HG03558 (cell line): Measurements from ENCODE around the gene SRPX.

ENCODE experiments used
- ATAC-seq: cut with Tn5 transposase; IDR thresholded peaks from one replicate; pipeline ENCODE4 v1.9.1; 2021; ENCODE audit warnings: moderate number of reproducible peaks; ENCODE audit not compliant: unreplicated experiment; ENCODE audit errors: extremely low read depth

Gene SRPX

GRCh38 chrX:38220415-38221390 is at the start of gene SRPX:
TSS of gene SRPX (minus strand) at chrX:38220871. CDS start at chrX:38220792, 79 bp downstream.
- ATAC-seq: no peak

GRCh38 chrX:38268011-38268410 is 47.3 kb upstream of the SRPX start:
- ATAC-seq: no peak

GRCh38 chrX:38262715-38263620 is 42.3 kb upstream of the SRPX start:
- no peak for ATAC-seq

GRCh38 chrX:38260231-38260630 is 39.6 kb upstream of the SRPX start:
- no peak for ATAC-seq

GRCh38 chrX:38256019-38256418 is 35.3 kb upstream of the SRPX start:
- ATAC-seq: no peak

- ATAC-seq: no peak
Measured at GRCh38 chrX:38249965-38250364, 29.3 kb upstream of the SRPX start.

GRCh38 chrX:38247051-38247450 is 26.4 kb upstream of the SRPX start:
- ATAC-seq: no peak

- no peak for ATAC-seq
Measured at GRCh38 chrX:38240541-38240940, 19.9 kb upstream of the SRPX start.

GRCh38 chrX:38236901-38237615 is 16.4 kb upstream of the SRPX start:
- no peak for ATAC-seq

- no peak for ATAC-seq
Measured at GRCh38 chrX:38233891-38234667, 13.4 kb upstream of the SRPX start.

- ATAC-seq: no peak
Measured at GRCh38 chrX:38232079-38232686, 11.5 kb upstream of the SRPX start.

- no peak for ATAC-seq
Measured at GRCh38 chrX:38225093-38225492, 4.4 kb upstream of the SRPX start.

- ATAC-seq: no peak
Measured at GRCh38 chrX:38224160-38224559, 3.5 kb upstream of the SRPX start.

GRCh38 chrX:38221391-38221929 is 789 bp upstream of the SRPX start:
- no peak for ATAC-seq

- ATAC-seq: peak; percentile 53
Measured at GRCh38 chrX:38220024-38220414, 652 bp downstream of the SRPX start.

GRCh38 chrX:38216642-38217041 is 4.0 kb downstream of the SRPX start:
- ATAC-seq: no peak

- ATAC-seq: no peak
Measured at GRCh38 chrX:38214551-38215531, 5.8 kb downstream of the SRPX start.

GRCh38 chrX:38214044-38214443 is 6.6 kb downstream of the SRPX start:
- no peak for ATAC-seq
